Ishikawa (cell line): Measurements from ENCODE around the gene STXBP1.

Experiments
- CEBPB ChIP-seq: IDR thresholded peaks from 2 replicates; pipeline ENCODE4 v1.6.1; 2012
- CREB1 ChIP-seq: IDR thresholded peaks from 2 replicates; pipeline ENCODE4 v1.6.1; 2012; ENCODE audit warnings: low read depth
- EGR1 ChIP-seq: IDR thresholded peaks from 2 replicates; pipeline ENCODE4 v1.6.1; 2012
- EP300 ChIP-seq: IDR thresholded peaks from 2 replicates; pipeline ENCODE4 v1.6.1; 2012; ENCODE audit warnings: borderline replicate concordance
- FOXM1 ChIP-seq: IDR thresholded peaks from 2 replicates; pipeline ENCODE4 v1.6.1; 2012; ENCODE audit warnings: low read depth, borderline replicate concordance
- NFIC ChIP-seq: IDR thresholded peaks from 2 replicates; pipeline ENCODE4 v1.6.1; 2012
- RAD21 ChIP-seq: IDR thresholded peaks from 2 replicates; pipeline ENCODE4 v1.6.1; 2012; ENCODE audit warnings: low read depth
- TAF1 ChIP-seq: IDR thresholded peaks from 2 replicates; pipeline ENCODE4 v1.6.1; 2012; ENCODE audit warnings: low read depth, mild to moderate bottlenecking
- TCF12 ChIP-seq: IDR thresholded peaks from 2 replicates; pipeline ENCODE4 v1.6.1; 2012; ENCODE audit warnings: low read depth
- TEAD4 ChIP-seq: IDR thresholded peaks from 2 replicates; pipeline ENCODE4 v1.6.1; 2012
- YY1 ChIP-seq: IDR thresholded peaks from 2 replicates; pipeline ENCODE4 v1.6.1; 2012; ENCODE audit warnings: low read depth
- ZBTB7A ChIP-seq: IDR thresholded peaks from 2 replicates; pipeline ENCODE4 v1.6.1; 2012; ENCODE audit warnings: low read depth
- TF ChIP-seq, protein P1 (sequence below): IDR thresholded peaks from 2 replicates; pipeline ENCODE4 v1.6.1; 2012; ENCODE audit warnings: low read depth, mild to moderate bottlenecking
- TF ChIP-seq, protein P2 (sequence below): IDR thresholded peaks from 2 replicates; pipeline ENCODE4 v1.6.1; 2012
- TF ChIP-seq, protein P3 (sequence below): IDR thresholded peaks from 2 replicates; pipeline ENCODE4 v1.6.1; 2012

The STXBP1 gene

DNA sequence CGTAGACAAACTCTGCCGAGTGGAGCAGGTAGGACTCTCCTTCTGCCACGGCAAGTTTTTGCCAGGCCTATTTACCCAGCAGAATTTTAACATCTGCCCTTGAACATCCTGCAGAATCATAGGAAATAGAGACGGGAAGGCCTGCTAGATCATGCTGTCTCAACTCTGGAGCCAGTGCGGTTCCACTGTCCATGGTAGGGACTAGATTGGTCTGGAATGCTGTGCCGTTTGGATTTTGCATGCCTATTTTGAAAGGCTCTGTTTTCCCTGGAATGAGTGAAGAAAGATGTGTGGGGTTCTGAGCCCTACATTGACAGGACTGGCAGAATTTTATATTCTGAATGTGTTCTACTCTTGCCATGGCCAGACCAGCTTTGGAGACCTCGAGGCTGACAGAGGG, 61.2 kb downstream of the STXBP1 start:
- TF ChIP-seq TEAD4 (no peak), FOXM1 (no peak), CREB1 (no peak), YY1 (no peak)
- TF ChIP-seq, protein P1, sequence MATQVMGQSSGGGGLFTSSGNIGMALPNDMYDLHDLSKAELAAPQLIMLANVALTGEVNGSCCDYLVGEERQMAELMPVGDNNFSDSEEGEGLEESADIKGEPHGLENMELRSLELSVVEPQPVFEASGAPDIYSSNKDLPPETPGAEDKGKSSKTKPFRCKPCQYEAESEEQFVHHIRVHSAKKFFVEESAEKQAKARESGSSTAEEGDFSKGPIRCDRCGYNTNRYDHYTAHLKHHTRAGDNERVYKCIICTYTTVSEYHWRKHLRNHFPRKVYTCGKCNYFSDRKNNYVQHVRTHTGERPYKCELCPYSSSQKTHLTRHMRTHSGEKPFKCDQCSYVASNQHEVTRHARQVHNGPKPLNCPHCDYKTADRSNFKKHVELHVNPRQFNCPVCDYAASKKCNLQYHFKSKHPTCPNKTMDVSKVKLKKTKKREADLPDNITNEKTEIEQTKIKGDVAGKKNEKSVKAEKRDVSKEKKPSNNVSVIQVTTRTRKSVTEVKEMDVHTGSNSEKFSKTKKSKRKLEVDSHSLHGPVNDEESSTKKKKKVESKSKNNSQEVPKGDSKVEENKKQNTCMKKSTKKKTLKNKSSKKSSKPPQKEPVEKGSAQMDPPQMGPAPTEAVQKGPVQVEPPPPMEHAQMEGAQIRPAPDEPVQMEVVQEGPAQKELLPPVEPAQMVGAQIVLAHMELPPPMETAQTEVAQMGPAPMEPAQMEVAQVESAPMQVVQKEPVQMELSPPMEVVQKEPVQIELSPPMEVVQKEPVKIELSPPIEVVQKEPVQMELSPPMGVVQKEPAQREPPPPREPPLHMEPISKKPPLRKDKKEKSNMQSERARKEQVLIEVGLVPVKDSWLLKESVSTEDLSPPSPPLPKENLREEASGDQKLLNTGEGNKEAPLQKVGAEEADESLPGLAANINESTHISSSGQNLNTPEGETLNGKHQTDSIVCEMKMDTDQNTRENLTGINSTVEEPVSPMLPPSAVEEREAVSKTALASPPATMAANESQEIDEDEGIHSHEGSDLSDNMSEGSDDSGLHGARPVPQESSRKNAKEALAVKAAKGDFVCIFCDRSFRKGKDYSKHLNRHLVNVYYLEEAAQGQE = peak; percentile 52; the same call in 1 of the 2 replicates

DNA sequence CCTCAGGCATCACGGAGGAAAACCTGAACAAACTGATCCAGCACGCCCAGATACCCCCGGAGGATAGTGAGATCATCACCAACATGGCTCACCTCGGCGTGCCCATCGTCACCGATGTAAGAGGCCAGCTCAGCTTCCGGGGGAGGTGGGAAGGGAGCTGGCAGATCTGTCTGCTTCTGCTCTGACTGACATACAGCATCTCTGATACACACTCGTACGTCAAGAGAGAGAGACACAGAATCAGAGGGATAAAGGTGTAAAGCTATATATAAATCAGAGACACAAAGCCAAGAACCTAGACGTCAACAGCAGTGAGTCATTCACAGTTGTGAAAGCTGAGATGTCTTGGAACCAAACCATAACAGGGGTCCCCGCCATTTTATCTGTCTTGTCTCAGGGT, 64.6 kb downstream of the STXBP1 start:
- no peak for TF ChIP-seq TAF1
- TF ChIP-seq EGR1 = no peak
- no peak for TF ChIP-seq CREB1
- TF ChIP-seq EP300 = no peak
- TF ChIP-seq TEAD4 = no peak
- TF ChIP-seq TCF12 = no peak

DNA sequence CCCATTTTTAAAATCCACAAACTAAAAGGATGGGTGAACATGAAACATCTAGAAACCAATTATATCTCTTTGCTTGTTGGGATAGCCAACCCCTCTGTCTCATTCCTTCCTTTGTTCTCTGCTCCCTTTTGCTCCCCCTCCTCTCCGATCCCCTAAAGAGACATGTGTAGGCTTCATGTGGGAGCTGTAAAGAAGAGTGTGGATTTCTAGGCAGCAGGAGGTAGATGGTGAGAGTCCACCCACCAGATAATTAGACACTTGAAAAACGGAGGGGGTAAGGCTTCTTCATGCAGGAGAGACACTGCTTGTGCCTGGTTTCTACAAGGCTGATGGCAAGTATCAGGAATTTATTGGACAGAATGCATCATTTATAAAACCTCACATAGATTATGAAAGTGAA, 67.4 kb downstream of the STXBP1 start:
- TF ChIP-seq, protein P2, sequence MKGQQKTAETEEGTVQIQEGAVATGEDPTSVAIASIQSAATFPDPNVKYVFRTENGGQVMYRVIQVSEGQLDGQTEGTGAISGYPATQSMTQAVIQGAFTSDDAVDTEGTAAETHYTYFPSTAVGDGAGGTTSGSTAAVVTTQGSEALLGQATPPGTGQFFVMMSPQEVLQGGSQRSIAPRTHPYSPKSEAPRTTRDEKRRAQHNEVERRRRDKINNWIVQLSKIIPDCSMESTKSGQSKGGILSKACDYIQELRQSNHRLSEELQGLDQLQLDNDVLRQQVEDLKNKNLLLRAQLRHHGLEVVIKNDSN = no peak
- TF ChIP-seq CREB1 (no peak), FOXM1 (no peak), NFIC (no peak), YY1 (no peak), EGR1 (no peak), TAF1 (no peak), EP300 (no peak), ZBTB7A (no peak), TCF12 (no peak), CEBPB (no peak), RAD21 (no peak), TEAD4 (no peak)
- TF ChIP-seq, protein P3, sequence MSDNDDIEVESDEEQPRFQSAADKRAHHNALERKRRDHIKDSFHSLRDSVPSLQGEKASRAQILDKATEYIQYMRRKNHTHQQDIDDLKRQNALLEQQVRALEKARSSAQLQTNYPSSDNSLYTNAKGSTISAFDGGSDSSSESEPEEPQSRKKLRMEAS = no peak
- TF ChIP-seq, protein P1 = no peak

DNA sequence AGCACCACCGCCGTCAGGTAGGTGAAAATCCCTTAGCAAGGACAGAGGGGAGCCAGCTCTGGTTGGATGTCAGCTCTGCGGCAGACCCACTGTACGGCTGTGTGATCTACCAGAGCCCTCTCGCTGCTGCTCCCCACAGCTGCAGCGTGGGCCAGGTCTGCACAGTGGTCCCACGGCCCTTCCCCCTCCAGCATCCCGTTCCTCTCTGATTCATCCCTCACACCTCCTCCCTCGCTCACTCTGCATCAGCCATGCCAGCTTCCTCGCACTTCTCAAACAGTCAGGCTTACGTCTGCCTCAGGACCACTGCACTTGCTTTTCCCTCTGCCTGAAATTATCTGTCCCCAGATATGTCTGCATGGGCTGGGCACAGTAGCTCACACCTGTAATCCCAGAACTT, 68.1 kb downstream of the STXBP1 start:
- TF ChIP-seq CREB1 (no peak), CEBPB (no peak), EGR1 (no peak), TCF12 (no peak), TEAD4 (no peak), EP300 (no peak), FOXM1 (no peak), ZBTB7A (no peak)
- TF ChIP-seq, protein P3 = no peak

DNA sequence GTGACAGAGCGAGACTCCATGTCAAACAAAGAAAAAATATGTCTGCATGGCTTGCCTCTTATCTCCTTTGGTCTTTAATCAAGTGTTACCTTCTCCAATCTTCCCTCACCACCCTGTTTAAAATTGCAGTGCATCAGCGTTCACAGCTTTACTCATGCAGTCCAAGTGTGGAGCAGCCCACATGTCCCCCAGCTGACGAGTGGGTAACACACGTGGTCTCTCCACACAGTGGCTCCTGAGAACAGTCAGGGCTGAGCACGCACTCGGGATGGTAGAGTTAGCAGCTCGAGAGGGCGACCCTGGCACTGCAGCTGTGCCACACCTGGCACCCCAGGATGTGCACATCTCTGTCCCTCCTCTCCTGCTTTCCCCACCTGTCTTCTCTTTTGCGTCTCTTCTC, 68.8 kb downstream of the STXBP1 start:
- TF ChIP-seq CEBPB (no peak), TCF12 (no peak), TEAD4 (no peak), NFIC (no peak), EGR1 (no peak), ZBTB7A (no peak), FOXM1 (no peak)

DNA sequence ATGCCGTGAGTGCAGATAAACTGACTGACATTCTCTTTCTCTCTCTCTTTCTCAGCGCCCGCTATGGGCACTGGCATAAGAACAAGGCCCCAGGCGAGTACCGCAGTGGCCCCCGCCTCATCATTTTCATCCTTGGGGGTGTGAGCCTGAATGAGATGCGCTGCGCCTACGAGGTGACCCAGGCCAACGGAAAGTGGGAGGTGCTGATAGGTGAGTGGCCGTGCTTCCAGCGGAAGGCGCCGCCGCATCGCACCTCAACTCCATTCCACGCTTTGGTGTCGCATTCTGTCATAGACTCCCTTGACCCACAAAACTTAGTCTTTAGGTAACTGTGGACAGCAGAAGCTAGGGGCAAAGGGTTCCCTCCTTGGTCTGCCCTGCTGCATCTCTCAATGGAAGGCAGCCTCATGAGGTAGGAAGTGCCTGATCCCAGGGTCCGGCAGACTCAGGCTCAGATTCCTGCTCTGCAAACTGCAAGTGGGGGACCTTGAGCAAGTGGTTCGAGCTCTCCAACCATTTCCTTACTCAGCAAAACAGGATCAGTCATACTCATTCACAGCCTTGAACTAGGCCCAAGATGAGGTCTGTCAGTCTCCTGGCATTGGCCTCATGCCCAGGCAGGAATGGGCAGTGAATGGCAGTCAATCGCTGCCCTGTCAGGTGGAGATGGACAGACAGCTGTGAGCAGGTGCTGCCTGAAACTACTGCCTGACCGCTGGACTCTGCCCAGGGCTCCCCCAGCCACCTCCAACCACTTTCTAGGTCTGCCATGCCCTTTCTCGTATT, 70.5 kb downstream of the STXBP1 start:
- TF ChIP-seq TEAD4 = no peak
- TF ChIP-seq RAD21 = no peak
- TF ChIP-seq EP300 = no peak
- no peak for TF ChIP-seq YY1
- TF ChIP-seq, protein P1 = no peak
- no peak for TF ChIP-seq ZBTB7A
- no peak for TF ChIP-seq CEBPB
- TF ChIP-seq TAF1 = no peak
- no peak for TF ChIP-seq TCF12
- no peak for TF ChIP-seq CREB1
- no peak for TF ChIP-seq NFIC
- TF ChIP-seq, protein P3 = no peak
- TF ChIP-seq FOXM1 = no peak
- no peak for TF ChIP-seq EGR1
- TF ChIP-seq, protein P2 = no peak
